ENCODE data around the gene CSTF3. TPM values are rescaled to one million over a fixed set of nuclear protein-coding genes. Genes with fewer than 3 reads are reported as not detected.

CSTF3 gene
- total and polyA plus RNA-seq, 9 of the 15 experiments (the other 6 are each of a cell fraction or from before 2014, with no cell fraction given): 37.0 to 111 (median 61.0) TPM

DNA sequence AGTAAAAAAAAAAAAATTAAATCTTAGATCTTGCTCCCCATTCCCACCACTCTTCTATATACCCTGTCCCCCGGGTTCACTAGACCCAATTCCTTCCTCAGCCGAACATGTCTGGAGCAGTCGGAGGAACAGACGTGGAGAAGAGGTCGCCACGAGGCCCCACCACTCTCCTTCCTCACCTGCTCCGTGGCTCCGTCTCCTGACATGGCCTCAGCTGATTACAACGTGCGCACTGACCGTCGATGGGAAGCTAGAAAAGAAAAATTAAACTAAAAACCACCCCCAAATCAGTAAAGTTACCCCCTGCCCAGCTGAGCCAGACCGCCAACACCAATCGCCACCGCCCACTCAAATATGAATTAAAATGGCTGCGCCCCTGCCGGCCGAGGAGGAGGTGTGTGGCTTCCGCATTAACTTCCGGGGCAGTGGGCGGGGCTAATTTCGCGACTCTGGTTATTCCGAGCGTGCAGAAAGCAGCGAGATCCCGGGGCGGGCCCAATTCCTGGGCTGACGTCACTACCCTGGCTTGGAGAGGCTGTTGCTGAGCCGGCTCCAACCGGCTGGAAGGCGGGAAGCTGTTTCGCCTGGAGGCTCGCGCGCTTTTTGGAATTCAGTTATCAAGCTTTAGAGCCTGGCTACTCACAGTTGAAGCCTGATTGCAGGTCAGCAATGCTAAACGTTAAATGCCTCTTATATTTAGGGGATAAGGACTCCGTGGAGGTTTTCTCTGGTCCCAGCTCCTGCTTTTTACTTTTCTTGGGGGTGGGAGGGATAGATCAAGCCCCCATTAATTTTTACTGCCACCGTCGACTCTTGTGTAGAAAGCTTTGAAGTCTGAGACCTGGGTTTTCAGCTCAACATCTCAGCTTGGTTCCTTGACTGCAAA is at the start of gene CSTF3 (continued):
- TF ChIP-seq MXI1 (IDR thresholded peaks at IDR 0.05; ENCODE audit: low read depth, low read length): peak; percentile 40; the same call in 1 of the 2 replicates
- TF ChIP-seq PHF8 (IDR thresholded peaks at IDR 0.05; ENCODE audit: borderline replicate concordance, low read length): peak; percentile 83; the same call in 1 of the 2 replicates
- no peak for TF ChIP-seq ELF4 (CRISPR knock-in tag; IDR thresholded peaks at IDR 0.05)
- TF ChIP-seq ERF (CRISPR knock-in tag; IDR thresholded peaks at IDR 0.05): peak; percentile 94; the same call in 1 of the 2 replicates
- peak; percentile 57 for TF ChIP-seq ESRRA (IDR thresholded peaks at IDR 0.05; ENCODE audit: borderline replicate concordance, low read depth)
- peak in 1 of 2 experiments; percentile 64; a peak in 1 of 4 replicates for TF ChIP-seq KDM4B (IDR thresholded peaks at IDR 0.05; ENCODE audit: borderline replicate concordance in 2 of 2, low read depth in 1 of 2)
- no peak for TF ChIP-seq ZNF324 (CRISPR knock-in tag; IDR thresholded peaks at IDR 0.05)
- peak; percentile 99 for TF ChIP-seq GABPB1 (CRISPR knock-in tag; IDR thresholded peaks at IDR 0.05)
- TF ChIP-seq RUNX1 (IDR thresholded peaks at IDR 0.05; ENCODE audit: low read depth): no peak
- TF ChIP-seq, protein P1, sequence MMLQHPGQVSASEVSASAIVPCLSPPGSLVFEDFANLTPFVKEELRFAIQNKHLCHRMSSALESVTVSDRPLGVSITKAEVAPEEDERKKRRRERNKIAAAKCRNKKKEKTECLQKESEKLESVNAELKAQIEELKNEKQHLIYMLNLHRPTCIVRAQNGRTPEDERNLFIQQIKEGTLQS (IDR thresholded peaks at IDR 0.05): peak; percentile 100
- TF ChIP-seq, protein P1 (CRISPR knock-in tag; conservative IDR thresholded peaks at IDR 0.05): peak; percentile 97
- TF ChIP-seq, protein P2, sequence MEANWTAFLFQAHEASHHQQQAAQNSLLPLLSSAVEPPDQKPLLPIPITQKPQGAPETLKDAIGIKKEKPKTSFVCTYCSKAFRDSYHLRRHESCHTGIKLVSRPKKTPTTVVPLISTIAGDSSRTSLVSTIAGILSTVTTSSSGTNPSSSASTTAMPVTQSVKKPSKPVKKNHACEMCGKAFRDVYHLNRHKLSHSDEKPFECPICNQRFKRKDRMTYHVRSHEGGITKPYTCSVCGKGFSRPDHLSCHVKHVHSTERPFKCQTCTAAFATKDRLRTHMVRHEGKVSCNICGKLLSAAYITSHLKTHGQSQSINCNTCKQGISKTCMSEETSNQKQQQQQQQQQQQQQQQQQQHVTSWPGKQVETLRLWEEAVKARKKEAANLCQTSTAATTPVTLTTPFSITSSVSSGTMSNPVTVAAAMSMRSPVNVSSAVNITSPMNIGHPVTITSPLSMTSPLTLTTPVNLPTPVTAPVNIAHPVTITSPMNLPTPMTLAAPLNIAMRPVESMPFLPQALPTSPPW (CRISPR knock-in tag; IDR thresholded peaks at IDR 0.05): peak; percentile 53; the same call in 1 of the 2 replicates
- peak; percentile 97 for TF ChIP-seq GABPA (tag; conservative IDR thresholded peaks at IDR 0.05; ENCODE audit: low read depth)
- TF ChIP-seq SIRT6 (IDR thresholded peaks at IDR 0.05; ENCODE audit: low read depth, low read length): no peak
- TF ChIP-seq, protein P3, sequence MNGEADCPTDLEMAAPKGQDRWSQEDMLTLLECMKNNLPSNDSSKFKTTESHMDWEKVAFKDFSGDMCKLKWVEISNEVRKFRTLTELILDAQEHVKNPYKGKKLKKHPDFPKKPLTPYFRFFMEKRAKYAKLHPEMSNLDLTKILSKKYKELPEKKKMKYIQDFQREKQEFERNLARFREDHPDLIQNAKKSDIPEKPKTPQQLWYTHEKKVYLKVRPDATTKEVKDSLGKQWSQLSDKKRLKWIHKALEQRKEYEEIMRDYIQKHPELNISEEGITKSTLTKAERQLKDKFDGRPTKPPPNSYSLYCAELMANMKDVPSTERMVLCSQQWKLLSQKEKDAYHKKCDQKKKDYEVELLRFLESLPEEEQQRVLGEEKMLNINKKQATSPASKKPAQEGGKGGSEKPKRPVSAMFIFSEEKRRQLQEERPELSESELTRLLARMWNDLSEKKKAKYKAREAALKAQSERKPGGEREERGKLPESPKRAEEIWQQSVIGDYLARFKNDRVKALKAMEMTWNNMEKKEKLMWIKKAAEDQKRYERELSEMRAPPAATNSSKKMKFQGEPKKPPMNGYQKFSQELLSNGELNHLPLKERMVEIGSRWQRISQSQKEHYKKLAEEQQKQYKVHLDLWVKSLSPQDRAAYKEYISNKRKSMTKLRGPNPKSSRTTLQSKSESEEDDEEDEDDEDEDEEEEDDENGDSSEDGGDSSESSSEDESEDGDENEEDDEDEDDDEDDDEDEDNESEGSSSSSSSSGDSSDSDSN (IDR thresholded peaks at IDR 0.05; ENCODE audit: borderline replicate concordance in 1 of 2, low read depth in 2 of 2, low read length in 2 of 2): 0 out of 4 replicates have a peak, but pooled peaks of 1 of the 2 experiments have one; percentile 12
- TF ChIP-seq SAP30 (IDR thresholded peaks at IDR 0.05; ENCODE audit: borderline replicate concordance, insufficient read depth, low read depth, low read length, poor library complexity, severe bottlenecking): peak; percentile 84
- no peak for TF ChIP-seq STAT5B (CRISPR knock-in tag; IDR thresholded peaks at IDR 0.05)
- no peak for TF ChIP-seq U2AF1 (optimal IDR thresholded peaks at IDR 0.05; ENCODE audit: low read depth, low read length)
- peak; percentile 93 for TF ChIP-seq TAF9B (IDR thresholded peaks at IDR 0.05; ENCODE audit: partially characterized antibody)
- TF ChIP-seq NCOA1 (IDR thresholded peaks at IDR 0.05; ENCODE audit: low read depth): peak; percentile 35; the same call in 1 of the 2 replicates
